ENCODE results near the gene COL6A5. TPM values are rescaled to one million over a fixed set of nuclear protein-coding genes. Genes with fewer than 3 reads are reported as not detected.

Gene COL6A5
- total and polyA plus RNA-seq, 11 donors: 0.03 to 0.14 TPM; not detected in 9

DNA sequence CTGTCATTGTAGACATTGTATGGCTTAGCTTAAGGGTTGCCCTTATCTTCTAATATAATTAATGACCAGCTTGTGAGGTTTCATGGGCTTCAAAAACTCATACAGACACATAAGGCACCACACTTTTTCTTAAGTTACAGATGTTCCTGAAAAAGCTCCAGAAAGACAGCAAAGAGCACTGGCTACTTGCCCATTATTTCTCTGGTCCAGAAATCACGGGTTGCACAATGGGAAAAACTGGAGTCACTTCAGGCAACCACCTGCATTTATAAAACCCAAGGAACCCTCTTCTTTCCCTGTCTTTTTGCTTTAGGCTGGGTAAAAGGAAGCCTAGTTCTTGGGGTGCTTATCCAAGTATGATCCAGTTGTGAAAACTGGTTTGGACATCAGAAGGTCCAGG lies 169.2 kb downstream of the COL6A5 start:
- peaks cover 0 to 6% (median 0%) of the 10 kb centered on the region in 12 donors for H3K4me1 ChIP-seq
- ATAC-seq (peak in 1 of 4 donors; percentile 30), DNase-seq (no peak)
- no peak overlapping the region for H3K27ac ChIP-seq
- no peaks in the 10 kb centered on the region for H3K36me3 ChIP-seq
- H3K9me3 ChIP-seq: no peaks in the 10 kb centered on the region
- peaks cover 4 to 57% (median 34%) of the 10 kb centered on the region in 9 donors for H3K27me3 ChIP-seq
- WGBS, 4 donors: 42 to 51% (median 48%) methylated on average over 1 of the region's 1 CpG
- no peak overlapping the region for H3K4me3 ChIP-seq
- intact Hi-C loops (cut with DNase I): no loop called here
- TF ChIP-seq CTCF (IDR thresholded peaks at IDR 0.05) (no peak), POLR2A (IDR thresholded peaks at IDR 0.05) (no peak)

DNA sequence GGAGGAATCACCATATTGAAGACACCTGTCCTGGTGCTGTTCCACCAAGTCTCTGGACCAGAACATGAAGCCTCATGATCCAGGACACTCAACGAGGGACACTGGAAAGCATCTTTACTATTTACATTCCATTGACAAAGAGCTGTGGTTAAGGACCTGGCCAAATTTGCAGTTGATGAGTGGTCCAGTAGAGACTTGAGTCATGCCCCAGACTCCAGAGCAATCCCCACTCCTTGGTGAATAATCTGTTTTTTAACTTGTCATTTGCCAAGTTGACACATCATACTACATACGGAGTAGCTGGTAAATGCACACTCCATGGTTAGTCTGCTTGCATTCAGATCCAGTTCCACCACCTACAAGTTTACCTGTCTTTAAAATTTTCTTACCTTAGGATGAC lies 170.3 kb downstream of the COL6A5 start:
- Histone ChIP-seq H3K36me3 (no peaks in the 10 kb centered on the region), H3K9me3 (no peaks in the 10 kb centered on the region), H3K4me3 (no peak overlapping the region), H3K27ac (no peak overlapping the region), H3K27me3 (peaks cover 4 to 59% (median 34%) of the 10 kb centered on the region in 9 donors), H3K4me1 (peaks cover 0 to 6% (median 0%) of the 10 kb centered on the region in 12 donors)
- WGBS, 4 donors: 69 to 79% (median 73%) methylated on average over 2 of the region's 2 CpGs
- intact Hi-C loops (cut with DNase I): no loop called here
- ATAC-seq: peak in 1 of 4 donors; percentile 70
- TF ChIP-seq POLR2A (IDR thresholded peaks at IDR 0.05) (no peak), CTCF (IDR thresholded peaks at IDR 0.05) (no peak)
- no peak for DNase-seq

- H3K27me3 ChIP-seq: peaks cover 4 to 59% (median 34%) of the 10 kb centered on the region in 9 donors
These were observed 171.4 kb downstream of the COL6A5 start, which contains the start of gene COL6A6 for GRCh38 chr3:130516645-130517512. COL6A6 (plus strand) TSS chr3:130517177; CDS start chr3:130560365, 43,188 bp downstream.

More at GRCh38 chr3:130516645-130517512, 171.4 kb downstream of the COL6A5 start, which contains the start of gene COL6A6:
- Histone ChIP-seq H3K36me3 (no peaks in the 10 kb centered on the region), H3K27ac (peak within 1 kb of the TSS in 2 of 12 donors; percentile 32 to 43), H3K4me3 (peak within 1 kb of the TSS; percentile 8 to 50 (median 32)), H3K4me1 (peaks cover 0 to 6% (median 0%) of the 10 kb centered on the region in 12 donors), H3K9me3 (no peaks in the 10 kb centered on the region)
- TF ChIP-seq CTCF (IDR thresholded peaks at IDR 0.05): no peak
- TF ChIP-seq POLR2A (IDR thresholded peaks at IDR 0.05): no peak
- no peak for DNase-seq
- 2 to 4% (median 3%) methylated on average over 31 to 58 of the region's 58 CpGs for WGBS, 4 donors
- peak in 1 of 4 donors; percentile 54 for ATAC-seq
- intact Hi-C loops (cut with DNase I): no loop called here
